HG02588 (cell line): ENCODE data around the gene EFNA5.
"Not testable (repeated sequence)": the region's sequence is repeated elsewhere in the genome, so short reads cannot be mapped to it uniquely, and the experiment has no call there.

Experiments used
- ATAC-seq: cut with Tn5 transposase; IDR thresholded peaks from one replicate; pipeline ENCODE4 v1.9.1; 2021; ENCODE audit warnings: mild to moderate bottlenecking, moderate library complexity; ENCODE audit not compliant: unreplicated experiment

The EFNA5 gene

DNA sequence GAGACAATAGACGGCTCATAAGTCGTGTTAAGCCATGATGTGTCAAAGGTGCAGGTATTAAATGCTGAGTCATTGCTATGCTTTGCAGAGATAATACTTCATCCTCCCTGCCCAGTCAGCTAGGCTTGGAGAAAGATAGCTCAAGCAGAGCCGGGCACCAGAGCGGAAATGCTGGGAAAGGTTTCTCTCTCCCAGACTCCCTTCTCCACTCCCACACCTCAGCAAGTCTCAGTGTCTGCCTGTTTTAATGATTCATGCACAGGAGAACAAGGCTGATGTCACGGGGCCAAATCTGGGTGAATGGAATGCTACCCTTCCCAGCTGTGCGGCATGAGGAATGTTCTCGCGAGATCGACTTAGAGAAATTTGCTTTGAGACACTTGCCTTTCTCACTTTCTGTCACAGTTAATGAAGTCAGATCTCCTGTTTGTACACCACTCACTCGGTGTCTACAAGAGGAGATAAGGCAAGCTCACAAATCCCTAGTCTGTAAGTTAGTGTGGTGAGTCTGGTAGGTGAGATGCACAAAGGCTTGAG lies 204.4 kb downstream of the EFNA5 start:
- no peak for ATAC-seq

DNA sequence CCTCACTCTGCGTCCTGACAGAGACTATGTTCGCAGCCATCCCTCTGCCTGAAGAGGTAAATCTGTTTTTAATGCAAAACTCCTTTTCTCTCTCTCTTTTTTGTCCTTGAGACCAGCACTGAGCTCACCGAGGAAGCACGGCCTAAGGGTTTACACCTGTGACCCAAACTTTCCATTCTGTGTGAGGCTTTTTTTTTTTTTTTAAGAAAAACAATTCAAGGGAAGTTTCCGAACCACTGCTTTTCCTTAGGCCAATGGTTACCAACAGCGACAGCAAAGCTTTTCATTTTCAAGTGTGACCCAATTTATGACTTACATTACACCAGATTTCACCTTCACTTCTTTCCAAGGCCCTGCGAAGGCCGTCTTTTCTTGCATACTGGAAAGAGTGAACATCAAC lies 205.9 kb downstream of the EFNA5 start:
- no peak for ATAC-seq

DNA sequence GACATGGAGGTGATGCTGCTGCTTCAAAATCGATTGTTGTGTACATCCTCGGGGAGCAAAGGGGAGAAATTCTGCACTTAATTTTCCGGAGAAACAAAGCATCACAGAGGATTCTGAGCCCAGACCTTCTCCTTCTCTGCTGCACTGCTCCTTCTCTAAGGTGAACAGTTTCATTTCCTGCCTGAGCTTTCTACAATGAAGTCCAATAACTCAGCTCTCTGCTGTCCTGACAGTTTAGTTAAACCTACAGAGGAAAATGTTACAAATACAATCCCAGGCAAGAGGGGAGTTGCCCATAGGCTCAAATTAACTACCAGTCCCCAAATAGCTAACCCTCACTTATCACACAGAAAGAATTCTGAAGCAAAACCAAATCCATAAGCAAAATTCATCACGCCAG lies 206.3 kb downstream of the EFNA5 start:
- ATAC-seq = peak; percentile 60

DNA sequence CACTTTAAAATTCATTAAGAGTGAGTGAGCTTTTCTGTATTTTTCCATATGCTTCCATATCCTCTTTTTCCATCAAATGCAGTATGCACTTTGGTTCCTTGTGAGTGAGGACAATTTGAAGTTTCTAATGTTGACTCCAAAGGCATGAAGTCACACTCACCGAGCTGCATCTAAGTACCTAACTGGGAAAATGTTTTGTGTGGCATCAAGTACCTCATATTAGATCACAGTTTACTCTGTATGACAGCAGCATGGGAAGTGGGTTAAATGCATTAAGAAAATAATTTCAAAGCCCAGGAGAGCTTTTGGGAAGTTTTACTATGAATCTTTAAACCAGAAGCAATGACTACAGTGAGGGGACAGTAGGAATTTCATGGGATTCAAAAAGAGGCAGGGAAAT lies 207.0 kb downstream of the EFNA5 start:
- ATAC-seq = no peak

DNA sequence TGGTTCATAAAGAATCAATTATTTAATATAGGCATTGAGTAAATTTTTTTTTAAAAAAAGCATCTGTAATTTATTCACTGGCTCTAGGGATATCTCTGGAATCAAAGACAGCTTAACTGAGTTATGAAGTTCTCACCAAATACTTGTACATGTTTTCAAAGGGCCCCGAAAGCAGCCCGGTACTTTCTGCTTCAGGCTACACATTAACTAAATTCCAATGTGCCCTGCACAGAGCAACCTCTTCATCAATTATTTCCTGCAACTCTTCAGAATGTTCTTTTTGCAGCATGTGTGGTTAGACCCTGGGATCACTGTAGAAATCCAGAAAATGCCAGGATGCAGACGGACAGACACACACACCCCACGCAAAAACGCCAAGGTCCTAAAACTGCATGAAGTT lies 209.0 kb downstream of the EFNA5 start:
- ATAC-seq = no peak

DNA sequence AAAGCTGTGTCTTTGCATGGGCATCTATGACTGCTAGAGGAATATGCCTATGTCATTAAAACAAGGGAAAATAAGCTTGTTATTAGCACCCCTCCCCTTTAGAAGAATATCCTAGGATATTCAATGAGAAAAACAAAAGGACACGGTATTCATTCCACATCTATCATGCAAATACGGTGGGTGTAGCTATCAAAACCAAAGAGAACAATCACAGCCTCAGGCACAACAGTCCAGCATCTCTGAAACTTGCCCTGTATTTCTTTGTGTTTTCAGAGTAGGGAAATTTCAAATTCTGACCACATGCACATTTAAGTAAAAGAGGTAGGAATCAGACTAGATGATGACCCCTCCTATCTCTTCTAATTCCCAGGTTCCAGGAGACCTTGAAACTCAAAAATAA lies 209.9 kb downstream of the EFNA5 start:
- ATAC-seq = no peak

DNA sequence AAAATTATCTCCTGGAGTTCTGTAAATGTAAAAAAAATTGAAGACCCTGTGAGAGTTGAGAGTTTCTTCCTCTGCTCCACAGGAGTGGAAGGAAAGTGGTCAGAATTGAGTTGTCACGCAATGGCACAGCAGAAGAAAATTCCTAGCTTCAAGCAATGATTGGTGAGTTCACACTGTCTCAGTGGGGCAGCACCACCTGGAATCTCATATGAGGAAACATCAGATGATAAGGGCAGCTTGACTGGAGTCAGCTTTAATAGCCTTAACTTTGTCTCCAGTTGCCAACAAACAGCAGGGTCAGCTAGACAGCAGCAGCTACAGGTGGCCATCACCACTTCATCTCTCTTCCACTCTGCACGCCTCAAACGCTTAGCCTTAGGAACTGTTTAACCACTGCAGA lies 211.1 kb downstream of the EFNA5 start:
- no peak for ATAC-seq

DNA sequence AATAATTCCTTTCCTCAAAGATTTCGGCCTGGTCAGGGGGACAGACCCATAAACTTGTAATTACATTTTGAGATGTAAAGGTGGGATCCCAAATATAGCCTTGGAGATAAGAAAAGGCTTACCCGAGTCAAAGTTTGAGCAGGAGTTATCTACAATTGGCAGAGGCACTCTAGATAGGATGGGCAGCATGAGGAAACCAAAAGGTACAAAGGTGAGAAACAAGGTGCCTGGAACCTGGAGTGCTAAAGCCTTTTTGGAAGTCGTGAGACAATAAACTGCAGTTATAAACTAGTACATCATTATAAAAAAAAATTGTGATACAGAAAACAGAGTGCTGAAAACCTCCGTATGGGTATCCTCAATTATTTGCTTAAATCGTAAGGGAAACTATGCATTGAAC lies 212.4 kb downstream of the EFNA5 start:
- no peak for ATAC-seq

DNA sequence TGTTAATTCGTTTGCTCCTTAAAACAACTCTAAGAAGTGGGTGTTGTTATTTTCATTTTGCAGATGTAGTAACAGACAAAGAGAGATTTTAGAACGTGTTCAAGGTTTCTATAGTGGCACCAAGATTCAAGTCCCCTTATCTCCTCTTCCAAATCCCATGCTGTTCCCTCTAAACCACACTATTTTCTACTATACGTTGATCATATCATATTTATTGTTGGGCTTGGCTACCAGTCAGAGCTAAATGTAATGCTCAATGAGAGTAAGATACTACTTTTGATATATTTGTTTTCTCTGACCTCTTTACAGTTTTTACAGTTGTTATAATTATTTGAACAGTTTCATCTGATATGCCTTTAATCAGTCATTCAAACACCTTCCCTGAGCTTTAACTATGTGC lies 212.9 kb downstream of the EFNA5 start:
- ATAC-seq = no peak

DNA sequence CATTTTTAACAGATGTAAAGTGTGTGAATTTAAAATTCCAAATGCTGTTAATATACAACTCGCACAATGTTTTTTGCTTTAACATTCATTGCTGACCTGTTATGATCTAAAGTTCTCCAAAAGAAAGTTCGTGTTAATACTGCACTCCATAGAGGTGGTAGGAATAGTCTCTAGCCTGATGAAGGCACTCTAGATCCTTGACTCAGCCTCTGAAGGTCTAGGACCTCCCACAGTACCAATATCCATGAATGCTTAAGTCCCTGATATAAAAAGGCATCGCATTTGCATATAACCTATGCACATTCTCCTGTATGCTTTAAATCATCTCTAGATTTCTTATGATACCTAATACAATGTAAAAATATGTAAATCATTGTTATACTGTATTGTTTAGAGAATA lies 213.6 kb downstream of the EFNA5 start:
- no peak for ATAC-seq

DNA sequence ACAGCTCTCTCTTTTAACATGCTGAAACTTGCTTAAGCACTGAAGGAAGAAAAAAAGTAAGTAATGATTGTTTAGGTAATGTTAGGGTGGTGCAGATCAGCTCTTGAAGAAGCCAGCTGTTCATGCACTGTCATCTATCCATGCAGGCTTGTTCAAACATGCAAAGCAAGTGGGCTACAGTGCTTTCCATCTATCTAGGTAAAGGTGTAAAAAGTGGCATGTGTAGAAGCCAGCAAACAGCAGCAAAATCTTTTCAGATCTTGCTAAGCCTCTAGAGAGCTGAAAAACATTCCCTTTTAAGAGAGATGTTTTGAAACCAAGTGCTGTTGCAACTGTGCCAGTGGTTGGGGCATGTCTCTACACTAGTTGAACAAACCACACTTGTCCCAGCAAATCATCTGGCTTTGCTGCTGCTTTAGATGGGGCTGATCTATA lies 214.4 kb downstream of the EFNA5 start:
- peak; percentile 90 for ATAC-seq

DNA sequence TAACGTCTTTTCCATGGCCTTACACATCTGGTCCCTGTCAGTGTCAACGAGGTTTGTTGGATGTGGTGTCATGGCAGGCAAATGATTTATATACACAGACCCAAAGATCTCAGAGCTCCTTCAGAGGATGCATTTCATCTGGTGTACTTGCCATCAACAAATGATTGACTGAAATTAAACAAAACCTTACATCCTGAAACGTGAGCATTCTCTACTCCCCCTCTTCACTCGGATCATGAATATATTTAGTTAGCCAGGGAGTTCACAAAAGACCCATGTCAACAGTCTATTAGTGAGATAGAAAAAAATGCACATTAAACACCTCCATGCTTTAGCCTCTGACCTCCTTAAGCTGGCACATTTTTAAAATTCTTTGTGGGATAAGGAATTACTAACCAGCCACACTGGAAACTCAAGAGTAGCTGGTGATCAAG lies 215.6 kb downstream of the EFNA5 start:
- ATAC-seq = no peak

DNA sequence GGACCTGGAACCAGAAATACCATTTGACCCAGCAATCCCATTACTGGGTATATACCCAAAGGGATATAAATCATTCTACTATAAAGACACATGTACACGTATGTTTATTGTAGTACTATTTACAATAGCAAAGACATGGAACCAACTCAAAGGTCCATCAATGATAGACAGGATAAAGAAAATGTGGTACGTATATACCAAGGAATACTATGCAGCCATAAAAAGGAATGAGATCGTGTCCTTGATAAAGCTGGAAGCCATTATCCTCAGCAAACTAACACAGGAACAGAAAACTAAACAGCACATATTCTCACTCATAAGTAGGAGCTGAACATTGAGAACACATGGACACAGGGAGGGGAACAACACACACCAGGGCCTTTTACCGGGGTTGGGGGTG lies 218.9 kb downstream of the EFNA5 start:
- ATAC-seq = not testable (repeated sequence)

DNA sequence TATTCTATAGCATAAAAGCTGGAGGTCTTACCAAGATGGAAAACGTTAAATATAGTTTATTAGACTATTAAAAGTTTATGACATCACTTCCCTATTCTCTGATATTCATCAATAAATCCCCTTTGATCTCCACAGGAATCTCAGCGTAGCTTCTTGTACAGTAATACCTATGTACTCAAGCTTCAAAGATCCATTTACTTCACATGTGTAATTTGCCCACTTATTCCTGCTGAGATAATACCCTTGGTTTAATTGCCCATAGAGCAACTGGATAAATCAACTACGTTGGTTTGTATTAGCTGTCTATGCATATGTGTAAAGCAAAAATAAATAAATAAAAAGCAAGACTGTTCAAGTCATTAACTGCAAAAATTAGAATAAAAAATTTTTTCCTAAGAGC lies 219.7 kb downstream of the EFNA5 start:
- no peak for ATAC-seq

DNA sequence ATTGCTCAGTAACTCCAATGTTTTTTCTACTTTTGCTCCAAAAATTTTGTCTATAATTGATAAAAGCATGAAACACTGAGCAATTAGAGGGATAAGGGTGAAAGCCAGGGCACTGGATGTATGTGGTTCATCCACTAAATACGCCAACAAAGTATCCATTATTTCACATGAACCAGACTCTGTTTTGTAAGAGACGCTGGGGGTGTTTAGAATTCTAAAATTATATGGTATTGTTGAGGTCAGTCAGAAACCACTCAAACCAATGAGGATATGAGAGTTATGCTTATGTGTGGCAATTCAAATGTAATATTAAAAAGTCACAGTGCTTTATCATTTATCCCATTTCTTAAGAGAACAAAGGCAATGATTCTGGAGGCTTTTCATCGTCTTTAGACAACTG lies 220.2 kb downstream of the EFNA5 start:
- ATAC-seq = no peak

DNA sequence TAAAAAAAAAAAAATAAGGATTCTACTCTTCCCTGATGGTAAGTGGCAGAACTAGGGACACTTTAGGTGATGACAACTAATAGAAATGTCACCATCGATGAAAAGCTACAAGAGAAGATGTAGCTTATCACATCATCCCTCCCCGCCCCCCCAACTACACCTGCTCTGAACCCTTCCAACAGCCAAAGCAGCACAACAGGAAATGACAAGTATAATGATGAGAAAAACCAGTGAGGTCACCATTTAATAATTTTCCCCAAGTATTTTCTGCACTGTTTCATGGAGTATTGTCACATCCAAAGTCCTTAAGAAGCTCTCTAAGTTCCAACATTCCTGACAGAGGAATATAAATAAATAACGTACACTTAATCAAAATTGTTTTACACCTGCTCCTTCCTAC lies 221.4 kb downstream of the EFNA5 start:
- no peak for ATAC-seq

DNA sequence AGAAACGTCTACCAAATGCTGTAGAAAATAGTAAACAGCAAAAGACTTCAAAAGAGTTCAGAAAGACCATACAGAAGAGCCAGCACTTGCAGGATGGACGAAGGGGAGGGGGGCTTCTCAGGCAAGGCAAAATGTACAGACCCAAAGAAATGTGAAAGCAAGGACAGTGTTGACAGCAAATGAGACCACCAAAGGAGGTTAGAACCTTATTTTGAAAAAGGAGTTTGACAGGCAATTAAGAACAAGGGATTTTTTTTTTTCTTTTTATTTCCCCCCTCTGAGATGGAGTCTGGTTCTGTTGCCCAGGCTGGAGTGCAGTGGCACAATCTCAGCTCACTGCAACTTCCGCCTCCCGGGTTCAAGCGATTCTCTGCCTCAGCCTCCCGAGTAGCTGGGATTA lies 223.2 kb downstream of the EFNA5 start:
- ATAC-seq = no peak

DNA sequence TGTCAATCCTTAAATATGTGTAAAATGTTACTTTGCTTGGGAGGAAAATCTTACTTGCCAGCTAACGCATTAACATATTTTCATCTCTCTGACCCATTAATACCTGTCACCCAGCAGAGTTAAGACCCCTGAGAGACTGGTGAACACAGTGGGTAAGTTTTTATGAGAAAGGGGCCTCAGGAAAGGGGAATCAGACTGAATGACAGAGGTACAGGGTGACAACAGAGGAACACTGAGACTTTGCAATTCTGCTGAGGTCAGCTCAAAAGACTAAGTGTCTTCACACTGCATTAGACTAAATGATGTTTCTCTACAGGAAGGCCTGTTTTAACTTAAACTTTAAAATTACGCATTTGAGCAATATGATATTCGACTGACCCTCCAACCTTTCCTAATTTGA lies 223.8 kb downstream of the EFNA5 start:
- ATAC-seq = no peak

DNA sequence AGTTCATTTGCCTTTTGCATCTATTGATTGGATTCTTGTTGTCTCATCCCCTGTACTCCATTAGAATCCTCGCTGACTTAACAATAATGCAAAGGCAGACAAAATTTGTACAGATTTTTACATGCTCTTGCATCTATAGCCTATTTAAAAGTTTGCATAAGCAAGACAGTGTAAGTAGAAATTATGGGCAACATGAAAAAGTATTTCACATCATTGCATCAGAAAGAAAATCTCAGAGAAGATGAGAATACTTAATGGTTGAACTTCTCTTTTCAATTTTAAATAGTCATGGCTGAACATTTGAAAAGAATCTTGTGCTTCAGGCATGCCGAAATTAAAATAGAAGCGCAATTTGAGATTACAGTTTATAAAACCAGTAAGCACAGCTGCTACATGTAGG lies 226.4 kb downstream of the EFNA5 start:
- no peak for ATAC-seq

DNA sequence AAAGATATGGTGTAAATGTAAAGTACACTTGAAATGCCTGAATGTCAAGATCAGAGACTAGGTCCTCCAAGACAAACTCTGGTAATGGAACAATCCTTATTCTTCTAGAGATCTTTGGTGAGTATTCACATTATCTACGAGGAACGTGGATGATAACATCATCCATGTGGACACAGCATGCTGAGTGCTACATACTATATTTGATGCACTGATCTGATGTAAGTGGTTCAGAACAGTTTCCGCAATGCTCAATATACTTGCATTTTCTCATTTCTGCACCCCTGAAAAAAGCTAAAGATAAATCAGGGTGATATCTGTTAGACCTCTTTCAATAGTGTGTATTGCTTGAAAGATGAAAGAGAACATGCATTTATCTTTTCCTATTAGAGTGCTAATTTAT lies 226.8 kb downstream of the EFNA5 start:
- ATAC-seq = no peak

DNA sequence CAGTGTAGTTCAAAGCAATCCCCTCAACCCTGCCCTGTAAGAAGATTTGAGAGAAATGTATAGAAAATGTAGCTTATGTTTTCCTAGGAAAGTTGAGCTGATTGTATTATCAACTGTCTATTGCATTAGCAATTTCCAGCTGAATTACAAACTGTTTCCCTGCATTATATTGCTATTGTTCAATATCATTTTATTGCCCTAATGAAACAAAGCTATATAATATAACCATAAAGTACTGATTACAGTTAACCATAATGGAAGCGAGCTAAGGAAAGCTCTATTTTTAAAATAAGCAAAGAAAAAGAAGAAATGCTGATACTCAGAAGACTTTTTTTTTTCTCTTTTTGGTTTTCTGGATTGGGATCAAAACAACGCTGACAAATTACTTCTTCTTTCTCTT lies 228.3 kb downstream of the EFNA5 start:
- no peak for ATAC-seq

DNA sequence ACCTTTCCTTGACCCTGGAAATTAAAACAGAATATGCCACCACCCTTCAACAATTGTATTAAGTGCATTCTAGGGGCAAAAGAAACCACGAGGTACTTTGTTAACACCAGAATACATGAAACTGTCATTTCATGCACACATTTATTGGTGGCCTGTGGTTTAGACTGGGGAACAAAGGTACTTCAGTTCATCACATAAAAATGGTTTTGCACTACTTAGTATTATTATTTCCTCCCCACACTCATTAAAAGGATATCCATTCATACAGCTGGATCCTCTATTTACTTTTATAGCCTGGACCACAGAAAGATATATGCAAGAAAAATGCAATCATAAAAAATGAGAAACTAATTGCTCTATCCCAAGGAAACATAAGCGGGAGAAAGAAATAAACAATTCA lies 230.9 kb downstream of the EFNA5 start:
- no peak for ATAC-seq

DNA sequence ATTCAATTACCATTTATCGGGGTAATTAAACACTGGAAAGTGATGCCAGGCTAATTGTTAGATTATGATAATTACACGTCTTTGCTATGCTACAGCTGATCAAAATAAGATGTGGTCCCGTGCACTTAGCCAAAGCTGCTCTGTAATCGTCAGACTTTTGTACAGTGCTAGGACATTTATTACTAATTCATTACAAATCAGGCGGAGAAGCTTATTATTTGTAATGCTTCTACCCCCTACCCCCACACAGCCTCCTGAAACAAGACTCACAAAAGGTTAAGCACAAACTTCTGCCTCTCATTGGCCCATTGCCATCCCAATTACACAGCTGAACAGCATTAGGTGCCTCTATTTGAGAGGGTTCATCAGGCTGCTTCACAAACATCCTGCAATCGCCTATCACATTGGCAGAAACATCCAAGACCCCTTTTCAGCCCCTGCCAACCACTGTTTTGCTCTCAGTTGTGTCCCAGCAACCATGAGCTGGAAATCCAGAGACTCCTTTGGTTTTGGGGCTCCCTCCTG lies 232.7 kb downstream of the EFNA5 start:
- no peak for ATAC-seq
